HAP-1 (cell line): ENCODE data around the gene PPP1CA.

Source experiments
- DNase-seq, 2 experiments: peaks; one replicate each; pipeline ENCODE4 v3.0.0-alpha.2; 2016 to 2020; ENCODE audit warnings: low spot score in 2 of 2
- H3K27me3 ChIP-seq: fragments of 250-450 bp; sonication (Bioruptor Pico); 2 replicates; pipeline ENCODE4 v1.5.1; 2020; ENCODE audit warnings: low read depth, mild to moderate bottlenecking, moderate library complexity
- H3K36me3 ChIP-seq: fragments of 250-450 bp; sonication (Bioruptor Pico); replicated peaks from 2 replicates; pipeline ENCODE4 v1.5.1; 2020; ENCODE audit warnings: mild to moderate bottlenecking
- H3K4me1 ChIP-seq: fragments of 250-450 bp; sonication (Bioruptor Pico); 2 replicates; pipeline ENCODE4 v1.5.1; 2020; ENCODE audit warnings: mild to moderate bottlenecking
- H3K4me3 ChIP-seq: fragments of 250-450 bp; sonication (Bioruptor Pico); 2 replicates; pipeline ENCODE4 v1.5.1; 2020; ENCODE audit warnings: mild to moderate bottlenecking, moderate library complexity
- H3K9me3 ChIP-seq: fragments of 250-450 bp; sonication (Bioruptor Pico); 2 replicates; pipeline ENCODE4 v1.5.1; 2020; ENCODE audit warnings: mild to moderate bottlenecking, moderate library complexity
- in situ Hi-C: fragments of 300-500 bp; cut with MboI; formaldehyde crosslinking; loops from 3 replicates; pipeline ENCODE4 v1.14.3; 2020; ENCODE audit warnings: low sequenced_read_pairs, inconsistent platforms, mixed read lengths

Gene PPP1CA

GRCh38 chr11:67438158-67438902 lies 36.7 kb upstream of the PPP1CA start:
- no peaks in the 10 kb centered on the region for H3K9me3 ChIP-seq
- in situ Hi-C loops = no loop called here
- H3K27me3 ChIP-seq = no peaks in the 10 kb centered on the region
- no peak overlapping the region for H3K4me3 ChIP-seq
- peaks cover 55% of the 10 kb centered on the region for H3K36me3 ChIP-seq
- DNase-seq = no peak
- H3K4me1 ChIP-seq = no peaks in the 10 kb centered on the region

GRCh38 chr11:67437809-67438157 lies 36.1 kb upstream of the PPP1CA start:
- Histone ChIP-seq H3K4me3 (no peak overlapping the region), H3K4me1 (no peaks in the 10 kb centered on the region), H3K27me3 (no peaks in the 10 kb centered on the region), H3K36me3 (peaks cover 60% of the 10 kb centered on the region), H3K9me3 (no peaks in the 10 kb centered on the region)
- no peak for DNase-seq
- in situ Hi-C loops = no loop called here

- H3K27me3 ChIP-seq = no peaks in the 10 kb centered on the region
- DNase-seq = no peak
- no peaks in the 10 kb centered on the region for H3K4me1 ChIP-seq
- no peaks in the 10 kb centered on the region for H3K9me3 ChIP-seq
- in situ Hi-C loops = no loop called here
- no peak within 1 kb of the TSS for H3K4me3 ChIP-seq
- H3K36me3 ChIP-seq = peaks cover 65% of the 10 kb centered on the region
Measured at GRCh38 chr11:67437082-67437808, 35.6 kb upstream of the PPP1CA start, which contains the start of gene PTPRCAP. TSS of gene PTPRCAP (minus strand) at chr11:67437682. CDS start at chr11:67437619, 63 bp downstream.

GRCh38 chr11:67436459-67437081 lies 34.9 kb upstream of the PPP1CA start:
- H3K36me3 ChIP-seq = peaks cover 68% of the 10 kb centered on the region
- in situ Hi-C loops = no loop called here
- DNase-seq = peak in 1 of 2 experiments; percentile 57
- no peak overlapping the region for H3K4me3 ChIP-seq
- no peaks in the 10 kb centered on the region for H3K27me3 ChIP-seq
- no peaks in the 10 kb centered on the region for H3K9me3 ChIP-seq
- no peaks in the 10 kb centered on the region for H3K4me1 ChIP-seq

GRCh38 chr11:67435727-67436458 lies 34.2 kb upstream of the PPP1CA start:
- Histone ChIP-seq H3K9me3 (no peaks in the 10 kb centered on the region), H3K36me3 (peaks cover 70% of the 10 kb centered on the region), H3K27me3 (no peaks in the 10 kb centered on the region), H3K4me1 (no peaks in the 10 kb centered on the region), H3K4me3 (no peak overlapping the region)
- no peak for DNase-seq
- in situ Hi-C loops = no loop called here

- H3K36me3 ChIP-seq = peaks cover 68% of the 10 kb centered on the region
- DNase-seq = no peak
- no peaks in the 10 kb centered on the region for H3K9me3 ChIP-seq
- in situ Hi-C loops = no loop called here
- no peak overlapping the region for H3K4me3 ChIP-seq
- H3K27me3 ChIP-seq = no peaks in the 10 kb centered on the region
- no peaks in the 10 kb centered on the region for H3K4me1 ChIP-seq
Measured at GRCh38 chr11:67435031-67435726, 33.5 kb upstream of the PPP1CA start.

- Histone ChIP-seq H3K36me3 (peaks cover 64% of the 10 kb centered on the region), H3K27me3 (no peaks in the 10 kb centered on the region), H3K4me1 (peaks cover under 1% of the 10 kb centered on the region), H3K9me3 (no peaks in the 10 kb centered on the region), H3K4me3 (no peak overlapping the region)
- in situ Hi-C loops = no loop called here
- no peak for DNase-seq
Measured at GRCh38 chr11:67434395-67434881, 32.8 kb upstream of the PPP1CA start.

GRCh38 chr11:67433536-67434394 lies 32.1 kb upstream of the PPP1CA start:
- in situ Hi-C loops = no loop called here
- no peaks in the 10 kb centered on the region for H3K9me3 ChIP-seq
- no peak for DNase-seq
- no peaks in the 10 kb centered on the region for H3K27me3 ChIP-seq
- no peak overlapping the region for H3K4me3 ChIP-seq
- peaks cover 5% of the 10 kb centered on the region for H3K4me1 ChIP-seq
- peaks cover 66% of the 10 kb centered on the region for H3K36me3 ChIP-seq

GRCh38 chr11:67432655-67433349 lies 31.1 kb upstream of the PPP1CA start:
- Histone ChIP-seq H3K9me3 (no peaks in the 10 kb centered on the region), H3K36me3 (peaks cover 63% of the 10 kb centered on the region), H3K4me3 (no peak overlapping the region), H3K27me3 (no peaks in the 10 kb centered on the region), H3K4me1 (peaks cover 6% of the 10 kb centered on the region)
- DNase-seq = no peak
- in situ Hi-C loops = no loop called here

GRCh38 chr11:67431346-67432249 lies 29.9 kb upstream of the PPP1CA start:
- Histone ChIP-seq H3K36me3 (peaks cover 55% of the 10 kb centered on the region), H3K4me3 (no peak overlapping the region), H3K9me3 (no peaks in the 10 kb centered on the region), H3K4me1 (peaks cover 11% of the 10 kb centered on the region), H3K27me3 (no peaks in the 10 kb centered on the region)
- in situ Hi-C loops = no loop called here
- no peak for DNase-seq

- in situ Hi-C loops = no loop called here
- peaks cover 36% of the 10 kb centered on the region for H3K36me3 ChIP-seq
- no peak for DNase-seq
- H3K4me1 ChIP-seq = peaks cover 11% of the 10 kb centered on the region
- H3K4me3 ChIP-seq = peak overlapping the region; percentile 87
- H3K27me3 ChIP-seq = no peaks in the 10 kb centered on the region
- no peaks in the 10 kb centered on the region for H3K9me3 ChIP-seq
Measured at GRCh38 chr11:67429722-67430121, 28.1 kb upstream of the PPP1CA start.
